Measurements from ENCODE around the gene SLC5A3.

The SLC5A3 gene
- total RNA-seq = 30.9 to 352 (median 111) reads per million in 17 experiments

- peak; percentile 92 to 97 (median 94) for DNase-seq
Measured at GRCh38 chr21:34073032-34073748, at the start of gene SLC5A3, which contains the start of gene MRPS6. Gene SLC5A3 (plus strand): TSS chr21:34073578. CDS start chr21:34095199, 21,621 bp downstream. Gene MRPS6 (plus strand): TSS chr21:34073578. CDS start chr21:34073701, 123 bp downstream.

- no peak for DNase-seq
Measured at GRCh38 chr21:34023691-34024373, 49.5 kb upstream of the SLC5A3 start.

GRCh38 chr21:34024374-34024693 lies 49.0 kb upstream of the SLC5A3 start:
- DNase-seq = no peak

- DNase-seq = no peak
Measured at GRCh38 chr21:34027721-34028461, 45.5 kb upstream of the SLC5A3 start.

GRCh38 chr21:34029743-34030528 lies 43.4 kb upstream of the SLC5A3 start:
- peak in 3 of 4 experiments; percentile 46 to 55 (median 53) for DNase-seq

GRCh38 chr21:34031835-34032370 lies 41.5 kb upstream of the SLC5A3 start:
- no peak for DNase-seq

GRCh38 chr21:34034369-34035014 lies 38.9 kb upstream of the SLC5A3 start:
- no peak for DNase-seq

GRCh38 chr21:34035619-34036354 lies 37.6 kb upstream of the SLC5A3 start:
- no peak for DNase-seq

- peak in 1 of 4 experiments; percentile 39 for DNase-seq
Measured at GRCh38 chr21:34037009-34037795, 36.2 kb upstream of the SLC5A3 start.

- no peak for DNase-seq
Measured at GRCh38 chr21:34039678-34040382, 33.5 kb upstream of the SLC5A3 start.

- peak in 1 of 4 experiments; percentile 18 for DNase-seq
Measured at GRCh38 chr21:34042735-34043134, 30.6 kb upstream of the SLC5A3 start.

GRCh38 chr21:34043333-34043732 lies 30.0 kb upstream of the SLC5A3 start:
- no peak for DNase-seq

GRCh38 chr21:34046917-34047316 lies 26.5 kb upstream of the SLC5A3 start:
- no peak for DNase-seq

- no peak for DNase-seq
Measured at GRCh38 chr21:34047835-34048234, 25.5 kb upstream of the SLC5A3 start.

- no peak for DNase-seq
Measured at GRCh38 chr21:34052171-34052570, 21.2 kb upstream of the SLC5A3 start.

- no peak for DNase-seq
Measured at GRCh38 chr21:34054259-34054658, 19.1 kb upstream of the SLC5A3 start.

GRCh38 chr21:34055615-34056014 lies 17.8 kb upstream of the SLC5A3 start:
- DNase-seq = peak; percentile 50 to 75 (median 68)

GRCh38 chr21:34061983-34062382 lies 11.4 kb upstream of the SLC5A3 start:
- peak in 1 of 4 experiments; percentile 11 for DNase-seq

GRCh38 chr21:34065027-34065426 lies 8.4 kb upstream of the SLC5A3 start:
- peak; percentile 50 to 78 (median 66) for DNase-seq

Data from suppressor macrophage (primary cell).